BJ (cell line): ENCODE measurements around the gene CLMN. TPM values are rescaled to one million over a fixed set of nuclear protein-coding genes. Genes with fewer than 3 reads are reported as not detected.

Experiments
- CTCF ChIA-PET: fragments of 350-600 bp; formaldehyde crosslinking; extraction: SDS; loops from one replicate; lab custom pipeline; 2021; ENCODE audit warnings: antibody characterized with exemption, inconsistent platforms; lab: Yijun Ruan, JAX
- POLR2A ChIA-PET: fragments of 300-600 bp; sonication (Branson Sonifier 250); formaldehyde crosslinking; extraction: SDS; loops from one replicate; lab custom pipeline; 2021; ENCODE audit warnings: antibody characterized with exemption; lab: Charles Lee
- DNase-seq: peaks from one replicate; pipeline ENCODE4 v3.0.0-alpha.2; 2011; ENCODE audit warnings: low read depth
- H3K27me3 ChIP-seq: 2 replicates; pipeline ENCODE4 v1.6.0; 2011; ENCODE audit warnings: low read length; ENCODE audit not compliant: control insufficient read depth, insufficient read depth
- H3K36me3 ChIP-seq: 2 replicates; pipeline ENCODE4 v1.5.1; 2011; ENCODE audit warnings: low read length; ENCODE audit not compliant: control insufficient read depth, insufficient read depth
- H3K4me3 ChIP-seq: 2 replicates; pipeline ENCODE4 v1.5.1; 2011; ENCODE audit warnings: low read depth, mild to moderate bottlenecking, control low read depth, low read length
- polyA plus RNA-seq: library from polyadenylated mRNA; depleted of rRNA; stranded (reverse); fragments of >200 nt; gene quantifications from 2 replicates; pipeline ENCODE4 v1.2.3, GENCODE V29; 2011
- TF ChIP-seq, protein P1 (sequence below): IDR thresholded peaks from 2 replicates; pipeline ENCODE4 v1.5.1; 2011; ENCODE audit warnings: low read depth, mild to moderate bottlenecking, control low read depth, inconsistent platforms, low read length, moderate library complexity; ENCODE audit not compliant: insufficient read depth

The CLMN gene
- polyA plus RNA-seq, 1 experiment: 0.13 TPM

DNA sequence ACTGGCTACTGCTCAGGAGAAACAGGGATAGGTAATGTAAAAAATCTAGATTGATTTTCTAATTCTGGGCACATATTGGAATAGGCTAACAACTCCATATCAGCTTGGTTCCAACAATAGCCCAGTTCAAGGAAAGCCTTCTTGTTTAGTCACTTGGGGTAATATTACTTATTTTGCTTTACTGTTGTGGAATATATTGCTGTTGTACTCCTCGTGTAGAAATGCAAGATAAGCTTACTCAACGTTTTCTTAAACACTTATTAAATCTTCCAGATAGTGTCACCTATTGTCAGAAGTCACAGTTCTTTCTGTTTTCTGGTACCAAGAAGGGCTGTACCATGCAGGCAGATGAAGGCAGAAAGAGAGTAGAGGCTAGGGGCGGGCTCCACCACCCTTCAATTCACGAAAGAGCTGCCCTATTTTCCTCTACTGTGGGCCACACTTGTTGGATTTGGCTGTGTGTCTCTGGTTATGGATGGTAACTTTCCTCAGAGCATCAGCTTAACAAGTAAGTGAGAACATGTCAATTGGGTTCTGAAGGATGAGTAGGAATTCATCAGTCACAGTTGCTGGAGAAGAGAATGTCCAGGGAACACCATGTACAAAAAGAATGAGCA, 38.0 kb downstream of the CLMN start:
- POLR2A ChIA-PET: no interaction called here
- Histone ChIP-seq H3K4me3 (no peak overlapping the region), H3K27me3 (no peaks in the 10 kb centered on the region), H3K36me3 (no peaks in the 10 kb centered on the region)
- no peak for DNase-seq
- CTCF ChIA-PET: interaction anchor here (1.0 kb wide), 1 partner anchor 569 kb away, joined by 3 read pairs; no protein-coding TSS in a partner anchor
- TF ChIP-seq, protein P1, sequence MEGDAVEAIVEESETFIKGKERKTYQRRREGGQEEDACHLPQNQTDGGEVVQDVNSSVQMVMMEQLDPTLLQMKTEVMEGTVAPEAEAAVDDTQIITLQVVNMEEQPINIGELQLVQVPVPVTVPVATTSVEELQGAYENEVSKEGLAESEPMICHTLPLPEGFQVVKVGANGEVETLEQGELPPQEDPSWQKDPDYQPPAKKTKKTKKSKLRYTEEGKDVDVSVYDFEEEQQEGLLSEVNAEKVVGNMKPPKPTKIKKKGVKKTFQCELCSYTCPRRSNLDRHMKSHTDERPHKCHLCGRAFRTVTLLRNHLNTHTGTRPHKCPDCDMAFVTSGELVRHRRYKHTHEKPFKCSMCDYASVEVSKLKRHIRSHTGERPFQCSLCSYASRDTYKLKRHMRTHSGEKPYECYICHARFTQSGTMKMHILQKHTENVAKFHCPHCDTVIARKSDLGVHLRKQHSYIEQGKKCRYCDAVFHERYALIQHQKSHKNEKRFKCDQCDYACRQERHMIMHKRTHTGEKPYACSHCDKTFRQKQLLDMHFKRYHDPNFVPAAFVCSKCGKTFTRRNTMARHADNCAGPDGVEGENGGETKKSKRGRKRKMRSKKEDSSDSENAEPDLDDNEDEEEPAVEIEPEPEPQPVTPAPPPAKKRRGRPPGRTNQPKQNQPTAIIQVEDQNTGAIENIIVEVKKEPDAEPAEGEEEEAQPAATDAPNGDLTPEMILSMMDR: no peak

DNA sequence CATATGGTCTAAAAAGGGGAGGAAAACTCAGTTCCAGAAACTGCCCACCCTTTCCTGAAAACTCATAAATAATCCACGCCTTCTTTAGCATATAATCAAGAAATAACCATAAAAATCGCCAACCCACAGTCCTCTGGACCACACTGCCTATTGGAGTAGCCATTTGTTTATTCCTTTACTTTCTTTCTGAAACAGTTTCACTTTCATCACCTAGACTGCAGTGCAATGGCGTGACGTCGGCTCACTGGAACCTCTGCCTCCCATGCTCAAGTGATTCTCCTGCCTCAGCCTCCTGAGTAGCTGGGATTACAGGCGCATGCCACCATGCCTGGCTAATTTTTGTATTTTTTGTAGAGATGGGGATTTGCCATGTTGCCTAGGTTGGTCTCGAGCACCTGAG, 44.2 kb downstream of the CLMN start:
- no peak for DNase-seq
- ChIA-PET POLR2A (no interaction called here), CTCF (no interaction called here)
- H3K36me3 ChIP-seq: no peaks in the 10 kb centered on the region
- no peaks in the 10 kb centered on the region for H3K27me3 ChIP-seq
- TF ChIP-seq, protein P1: no peak
- no peak overlapping the region for H3K4me3 ChIP-seq

DNA sequence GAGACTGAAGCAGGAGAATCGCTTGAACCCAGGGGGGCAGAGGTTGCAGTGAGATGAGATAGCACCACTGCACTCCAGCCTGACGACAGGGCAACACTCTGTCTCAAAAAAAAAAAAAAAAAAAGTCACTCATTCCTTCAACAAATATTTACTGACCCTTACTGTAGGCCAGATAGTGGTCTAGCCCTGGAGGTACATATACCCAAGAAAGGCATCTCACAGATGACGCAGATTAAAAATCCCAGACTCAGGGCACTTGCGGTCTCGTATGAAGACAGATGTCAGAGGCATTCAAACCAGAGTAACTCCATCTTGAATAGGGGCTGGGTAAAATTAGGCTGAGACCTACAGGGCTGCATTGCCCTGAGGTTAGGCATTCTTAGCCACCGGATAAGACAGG, 44.8 kb downstream of the CLMN start:
- Histone ChIP-seq H3K4me3 (no peak overlapping the region), H3K27me3 (no peaks in the 10 kb centered on the region), H3K36me3 (no peaks in the 10 kb centered on the region)
- DNase-seq: no peak
- TF ChIP-seq, protein P1: no peak
- ChIA-PET CTCF (no interaction called here), POLR2A (no interaction called here)

DNA sequence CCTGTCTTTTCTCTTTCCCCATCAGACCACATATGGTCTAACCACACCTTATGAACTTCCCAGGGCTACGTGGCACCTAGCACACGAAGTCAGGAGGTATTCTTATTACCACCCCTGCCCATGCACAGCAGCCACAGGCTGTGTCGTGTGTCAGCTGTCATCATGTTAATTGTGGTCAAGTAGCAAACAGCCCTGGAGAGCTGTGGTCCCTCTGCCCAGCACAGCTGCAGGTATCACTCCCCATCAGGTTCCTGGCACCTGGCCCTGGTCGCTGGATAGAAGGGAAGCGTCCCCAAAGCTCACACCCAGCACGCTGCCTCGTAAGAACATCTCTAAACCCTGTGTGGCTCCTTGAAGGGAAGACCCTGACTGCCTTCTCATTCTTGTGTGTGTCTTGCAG, 45.4 kb downstream of the CLMN start:
- no peak overlapping the region for H3K4me3 ChIP-seq
- no peaks in the 10 kb centered on the region for H3K27me3 ChIP-seq
- H3K36me3 ChIP-seq: no peaks in the 10 kb centered on the region
- ChIA-PET CTCF (no interaction called here), POLR2A (no interaction called here)
- DNase-seq: no peak
- TF ChIP-seq, protein P1: no peak

DNA sequence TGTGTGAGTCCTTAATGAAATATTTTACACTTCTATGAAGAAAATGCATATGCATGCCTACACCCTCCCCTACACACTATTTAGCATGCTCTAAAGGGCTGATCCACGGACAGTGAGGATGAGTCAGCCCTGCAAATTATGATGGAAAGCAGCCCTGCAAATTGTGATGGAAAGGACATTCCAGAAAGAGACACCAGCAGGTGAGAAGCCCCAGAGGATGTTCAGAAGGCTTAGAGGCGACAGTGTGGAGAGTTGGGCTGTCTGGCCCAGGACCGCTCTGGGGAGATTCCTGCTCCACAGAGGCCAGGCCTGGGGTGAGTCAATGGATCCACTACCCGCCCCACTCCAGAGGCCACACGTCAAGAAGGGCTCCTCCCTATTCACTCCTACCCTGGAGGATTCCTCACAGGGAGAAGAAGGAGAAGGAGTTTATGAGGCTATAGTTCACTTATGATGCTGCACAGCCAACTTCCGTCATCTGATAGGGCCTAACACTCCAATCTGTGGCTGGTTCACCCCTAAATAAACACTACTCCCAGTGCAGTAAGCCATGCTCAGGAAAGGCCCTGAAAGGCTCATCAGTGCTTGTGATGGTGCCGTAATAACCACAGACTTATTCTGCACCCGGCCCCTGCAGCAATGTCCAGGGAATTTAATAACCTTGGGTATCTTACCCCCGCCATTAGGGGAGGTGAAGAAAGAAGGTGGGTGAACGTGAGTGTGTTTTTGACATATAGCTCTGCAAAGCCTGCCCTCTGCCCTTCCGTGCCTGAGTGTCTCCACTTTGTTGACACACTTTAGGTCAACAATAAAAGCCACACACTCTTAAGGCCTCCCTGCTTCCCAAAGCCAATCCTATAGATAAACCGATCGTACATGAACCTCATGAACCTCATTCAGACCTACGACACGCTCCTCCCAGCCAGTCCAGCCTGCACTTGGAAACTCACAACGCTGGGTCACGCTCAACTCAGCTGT, 46.4 kb downstream of the CLMN start:
- no peak for DNase-seq
- no peaks in the 10 kb centered on the region for H3K27me3 ChIP-seq
- H3K4me3 ChIP-seq: no peak overlapping the region
- ChIA-PET CTCF (no interaction called here), POLR2A (no interaction called here)
- no peaks in the 10 kb centered on the region for H3K36me3 ChIP-seq
- TF ChIP-seq, protein P1: no peak
